OCI-LY7 (cell line): ENCODE results near the gene KIAA0040.

Source experiments
- EZH2phosphoT487 ChIP-seq: fragments of 200-600 bp; sonication (generic); IDR thresholded peaks from 2 replicates; pipeline ENCODE4 v1.6.1; 2018; ENCODE audit warnings: low read depth, borderline replicate concordance, mild to moderate bottlenecking, mixed run types, antibody characterized with exemption, low read length, moderate library complexity, mixed read lengths
- TF ChIP-seq, protein P1 (sequence below): fragments of 200-600 bp; sonication (generic); conservative IDR thresholded peaks from 2 replicates; pipeline ENCODE4 v1.5.1; 2014; ENCODE audit warnings: mild to moderate bottlenecking, antibody characterized with exemption, low read length, moderate library complexity, mixed read lengths

DNA sequence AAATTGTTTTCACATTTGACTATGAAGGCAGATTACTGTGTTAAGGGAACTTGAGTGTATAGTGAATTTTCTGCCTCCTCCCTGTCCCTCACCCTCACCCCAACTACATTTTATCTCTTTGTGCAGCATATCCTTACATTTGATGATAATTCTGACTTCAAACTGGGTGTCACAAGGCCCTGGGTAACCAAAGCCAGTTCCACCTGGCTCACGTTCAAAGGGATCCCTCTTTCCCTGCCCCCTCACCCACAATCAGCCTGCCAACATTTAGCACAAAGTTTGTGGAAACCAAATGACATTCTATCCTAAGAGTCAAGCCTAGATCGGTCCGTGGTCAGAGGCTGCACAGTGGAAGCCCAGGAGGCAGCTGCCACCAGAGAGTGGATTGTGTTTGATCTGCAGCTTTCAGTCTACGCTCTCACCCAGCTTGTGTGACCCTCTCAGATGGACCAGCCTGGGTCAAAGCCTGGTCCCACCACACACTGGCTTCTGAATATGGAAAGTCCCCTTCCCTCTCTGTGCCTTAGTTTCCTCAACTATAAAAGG, 10.3 kb downstream of the KIAA0040 start:
- TF ChIP-seq EZH2phosphoT487: no peak
- TF ChIP-seq, protein P1, sequence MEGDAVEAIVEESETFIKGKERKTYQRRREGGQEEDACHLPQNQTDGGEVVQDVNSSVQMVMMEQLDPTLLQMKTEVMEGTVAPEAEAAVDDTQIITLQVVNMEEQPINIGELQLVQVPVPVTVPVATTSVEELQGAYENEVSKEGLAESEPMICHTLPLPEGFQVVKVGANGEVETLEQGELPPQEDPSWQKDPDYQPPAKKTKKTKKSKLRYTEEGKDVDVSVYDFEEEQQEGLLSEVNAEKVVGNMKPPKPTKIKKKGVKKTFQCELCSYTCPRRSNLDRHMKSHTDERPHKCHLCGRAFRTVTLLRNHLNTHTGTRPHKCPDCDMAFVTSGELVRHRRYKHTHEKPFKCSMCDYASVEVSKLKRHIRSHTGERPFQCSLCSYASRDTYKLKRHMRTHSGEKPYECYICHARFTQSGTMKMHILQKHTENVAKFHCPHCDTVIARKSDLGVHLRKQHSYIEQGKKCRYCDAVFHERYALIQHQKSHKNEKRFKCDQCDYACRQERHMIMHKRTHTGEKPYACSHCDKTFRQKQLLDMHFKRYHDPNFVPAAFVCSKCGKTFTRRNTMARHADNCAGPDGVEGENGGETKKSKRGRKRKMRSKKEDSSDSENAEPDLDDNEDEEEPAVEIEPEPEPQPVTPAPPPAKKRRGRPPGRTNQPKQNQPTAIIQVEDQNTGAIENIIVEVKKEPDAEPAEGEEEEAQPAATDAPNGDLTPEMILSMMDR: no peak
